Prostate gland (tissue), 2 donors: ENCODE results near the gene TSHZ2.
A peak's percentile ranks its signal among the peaks of the same experiment; 100 is the strongest.

Source experiments
- POLR2A ChIP-seq: fragments of 450-650 bp; IDR thresholded peaks from one replicate; pipeline ENCODE4 v1.6.1; 2016; ENCODE audit warnings: antibody characterized with exemption, mild to moderate bottlenecking
- POLR2AphosphoS5 ChIP-seq: sonication (generic); formaldehyde crosslinking; IDR thresholded peaks from one replicate; pipeline ENCODE4 v1.6.1; 2017; ENCODE audit warnings: antibody characterized with exemption
- TF ChIP-seq, protein P1 (sequence below), 4 experiments: fragments of 200-600 bp in 2 of 4; fragments of 450-650 bp in 2 of 4; sonication (generic) in 2 of 4; IDR thresholded peaks; 1 replicate in 3 of 4; 2 replicates in 1 of 4; pipeline ENCODE4 v1.5.1; 2016 to 2019; ENCODE audit warnings: antibody characterized with exemption in 4 of 4, mild to moderate bottlenecking in 2 of 4, moderate library complexity in 2 of 4

DNA sequence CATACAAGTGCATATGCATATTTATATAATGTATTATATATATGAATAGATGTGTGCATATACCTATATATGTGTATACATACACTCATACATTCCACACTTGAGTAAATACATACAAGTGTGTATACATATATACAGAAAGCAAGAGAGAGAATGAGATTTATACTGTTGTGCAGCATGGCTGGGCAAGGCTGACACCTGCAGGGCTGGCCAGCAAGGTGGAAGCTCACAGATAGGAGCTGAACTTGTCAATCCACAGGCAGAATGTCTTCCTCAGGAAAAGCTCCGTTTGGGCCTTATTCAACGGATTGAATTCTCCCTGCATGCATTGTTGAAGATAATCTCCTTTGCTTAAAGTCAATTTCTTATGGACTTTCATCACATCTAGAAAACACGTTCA is 364.7 kb downstream of the TSHZ2 start:
- TF ChIP-seq, protein P1, sequence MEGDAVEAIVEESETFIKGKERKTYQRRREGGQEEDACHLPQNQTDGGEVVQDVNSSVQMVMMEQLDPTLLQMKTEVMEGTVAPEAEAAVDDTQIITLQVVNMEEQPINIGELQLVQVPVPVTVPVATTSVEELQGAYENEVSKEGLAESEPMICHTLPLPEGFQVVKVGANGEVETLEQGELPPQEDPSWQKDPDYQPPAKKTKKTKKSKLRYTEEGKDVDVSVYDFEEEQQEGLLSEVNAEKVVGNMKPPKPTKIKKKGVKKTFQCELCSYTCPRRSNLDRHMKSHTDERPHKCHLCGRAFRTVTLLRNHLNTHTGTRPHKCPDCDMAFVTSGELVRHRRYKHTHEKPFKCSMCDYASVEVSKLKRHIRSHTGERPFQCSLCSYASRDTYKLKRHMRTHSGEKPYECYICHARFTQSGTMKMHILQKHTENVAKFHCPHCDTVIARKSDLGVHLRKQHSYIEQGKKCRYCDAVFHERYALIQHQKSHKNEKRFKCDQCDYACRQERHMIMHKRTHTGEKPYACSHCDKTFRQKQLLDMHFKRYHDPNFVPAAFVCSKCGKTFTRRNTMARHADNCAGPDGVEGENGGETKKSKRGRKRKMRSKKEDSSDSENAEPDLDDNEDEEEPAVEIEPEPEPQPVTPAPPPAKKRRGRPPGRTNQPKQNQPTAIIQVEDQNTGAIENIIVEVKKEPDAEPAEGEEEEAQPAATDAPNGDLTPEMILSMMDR (IDR thresholded peaks at IDR 0.05) = peak in 1 of 4 experiments; percentile 22
- TF ChIP-seq POLR2A (no peak), POLR2AphosphoS5 (no peak)
